Lower leg skin (tissue), 3 donors: ENCODE data around the gene RNH1.

Experiments
- CTCF ChIP-seq, 3 donors: fragments of 450-650 bp; IDR thresholded peaks; one replicate each; pipeline ENCODE4 v1.5.1; 2016; ENCODE audit warnings: antibody characterized with exemption in 3 of 3, mild to moderate bottlenecking in 3 of 3, moderate library complexity in 2 of 3
- POLR2A ChIP-seq, 2 donors: fragments of 450-650 bp; IDR thresholded peaks; one replicate each; pipeline ENCODE4 v1.6.1; 2016 to 2017; ENCODE audit warnings: antibody characterized with exemption in 2 of 2, mild to moderate bottlenecking in 1 of 2, moderate library complexity in 1 of 2

- TF ChIP-seq CTCF (IDR thresholded peaks at IDR 0.05): no peak
- TF ChIP-seq POLR2A (IDR thresholded peaks at IDR 0.05): no peak
Measured at GRCh38 chr11:490930-491260, 16.1 kb downstream of the RNH1 start.
